ENCODE measurements around the gene DDO. TPM values are rescaled to one million over a fixed set of nuclear protein-coding genes. Genes with fewer than 3 reads are reported as not detected.
A peak's percentile ranks its signal among the peaks of the same experiment; 100 is the strongest.

Gene DDO
- total RNA-seq, 4 donors from 2014 or later, result 2.4 to 7.6 (median 2.6) TPM

- no peak for DNase-seq (ENCODE audit: low spot score)
- TF ChIP-seq CTCF (IDR thresholded peaks at IDR 0.05), result no peak
- peak; percentile 64 for ATAC-seq (ENCODE audit: low FRiP score)
Measured at GRCh38 chr6:110449541-110449895, 34.1 kb upstream of the DDO start.

GRCh38 chr6:110448846-110449540 lies 33.6 kb upstream of the DDO start:
- ATAC-seq (ENCODE audit: low FRiP score) (peak; percentile 60), DNase-seq (ENCODE audit: low spot score) (no peak)
- no peak for TF ChIP-seq CTCF (IDR thresholded peaks at IDR 0.05)

GRCh38 chr6:110447761-110448160 lies 32.4 kb upstream of the DDO start:
- ATAC-seq (ENCODE audit: low FRiP score) (no peak), DNase-seq (ENCODE audit: low spot score) (no peak)
- no peak for TF ChIP-seq CTCF (IDR thresholded peaks at IDR 0.05)

- TF ChIP-seq CTCF (IDR thresholded peaks at IDR 0.05), result no peak
- DNase-seq (ENCODE audit: low spot score), result no peak
- no peak for ATAC-seq (ENCODE audit: low FRiP score)
Measured at GRCh38 chr6:110446405-110446804, 31.0 kb upstream of the DDO start.

GRCh38 chr6:110440026-110440425 lies 24.7 kb upstream of the DDO start:
- no peak for TF ChIP-seq CTCF (IDR thresholded peaks at IDR 0.05)
- DNase-seq (ENCODE audit: low spot score) (no peak), ATAC-seq (ENCODE audit: low FRiP score) (no peak)

- no peak for DNase-seq (ENCODE audit: low spot score)
- no peak for ATAC-seq (ENCODE audit: low FRiP score)
- no peak for TF ChIP-seq CTCF (IDR thresholded peaks at IDR 0.05)
Measured at GRCh38 chr6:110439356-110439755, 24.0 kb upstream of the DDO start.

GRCh38 chr6:110434961-110435602 lies 19.7 kb upstream of the DDO start:
- DNase-seq (ENCODE audit: low spot score), result no peak
- no peak for TF ChIP-seq CTCF (IDR thresholded peaks at IDR 0.05)
- ATAC-seq (ENCODE audit: low FRiP score), result no peak
